ENCODE results near the gene ALG14.

- no peak for TF ChIP-seq CTCF (IDR thresholded peaks at IDR 0.05; ENCODE audit: low read depth, low read length, poor library complexity, severe bottlenecking)
- no peak for TF ChIP-seq EZH2phosphoT487 (IDR thresholded peaks at IDR 0.05; ENCODE audit: borderline replicate concordance, low read length)
Measured at GRCh38 chr1:95061445-95062006, 11.2 kb downstream of the ALG14 start.

All from DOHH2 (cell line).